GM12892 (cell line): ENCODE data around the gene MTOR.
"Not testable (repeated sequence)": the region's sequence is repeated elsewhere in the genome, so short reads cannot be mapped to it uniquely, and the experiment has no call there.

Experiments
- DNase-seq: peaks from one replicate; pipeline ENCODE4 v3.0.0; 2011; ENCODE audit not compliant: insufficient read length
- FAIRE-seq: peaks from 2 replicates; lab custom pipeline; 2011; peaks lifted over from hg19 to GRCh38; lab: Jason Lieb, UNC
- POLR2A ChIP-seq: IDR thresholded peaks from 2 replicates; pipeline ENCODE4 v1.6.1; 2011; ENCODE audit warnings: low read depth, low read length, control low read depth
- POLR2AphosphoS5 ChIP-seq: IDR thresholded peaks from 2 replicates; pipeline ENCODE4 v1.6.1; 2011; ENCODE audit warnings: low read depth, low read length, control low read depth
- TAF1 ChIP-seq: IDR thresholded peaks from 2 replicates; pipeline ENCODE4 v1.6.1; 2011; ENCODE audit warnings: low read depth, mild to moderate bottlenecking, control low read depth, low read length, borderline replicate concordance

MTOR gene

GRCh38 chr1:11131816-11132215 is 130.5 kb downstream of the MTOR start:
- TF ChIP-seq TAF1 (no peak), POLR2A (no peak), POLR2AphosphoS5 (no peak)
- FAIRE-seq (no peak), DNase-seq (no peak)

- no peak for FAIRE-seq
- TF ChIP-seq POLR2AphosphoS5 (no peak), TAF1 (no peak), POLR2A (no peak)
Observed at GRCh38 chr1:11130406-11130805, 131.9 kb downstream of the MTOR start.

GRCh38 chr1:11129649-11130390 is 132.5 kb downstream of the MTOR start:
- FAIRE-seq, result no peak
- no peak for DNase-seq
- TF ChIP-seq TAF1 (no peak), POLR2A (no peak), POLR2AphosphoS5 (no peak)

More at GRCh38 chr1:11130406-11130805, 131.9 kb downstream of the MTOR start:
- no peak for DNase-seq

GRCh38 chr1:11126569-11126968 is 135.8 kb downstream of the MTOR start:
- FAIRE-seq (no peak), DNase-seq (no peak)
- TF ChIP-seq TAF1, result no peak
- TF ChIP-seq POLR2AphosphoS5, result no peak
- TF ChIP-seq POLR2A, result no peak

- FAIRE-seq (no peak), DNase-seq (no peak)
- TF ChIP-seq POLR2A (no peak), TAF1 (no peak), POLR2AphosphoS5 (no peak)
Observed at GRCh38 chr1:11125931-11126330, 136.4 kb downstream of the MTOR start.

- no peak for DNase-seq
- TF ChIP-seq POLR2AphosphoS5 (no peak), TAF1 (no peak), POLR2A (no peak)
- FAIRE-seq, result no peak
Observed at GRCh38 chr1:11124965-11125364, 137.4 kb downstream of the MTOR start.

GRCh38 chr1:11116318-11116717 is 146.0 kb downstream of the MTOR start:
- DNase-seq, result no peak
- TF ChIP-seq POLR2AphosphoS5, result no peak
- TF ChIP-seq TAF1, result no peak
- TF ChIP-seq POLR2A, result no peak
- FAIRE-seq, result no peak

- no peak for DNase-seq
- TF ChIP-seq TAF1 (no peak), POLR2AphosphoS5 (no peak), POLR2A (no peak)
- FAIRE-seq, result no peak
Observed at GRCh38 chr1:11114966-11115365, 147.4 kb downstream of the MTOR start.

GRCh38 chr1:11109047-11109760 is 153.1 kb downstream of the MTOR start:
- FAIRE-seq (no peak), DNase-seq (no peak)
- no peak for TF ChIP-seq POLR2A
- no peak for TF ChIP-seq POLR2AphosphoS5

GRCh38 chr1:11107599-11107998 is 154.8 kb downstream of the MTOR start:
- FAIRE-seq (no peak), DNase-seq (no peak)
- TF ChIP-seq TAF1 (no peak), POLR2AphosphoS5 (no peak), POLR2A (no peak)

- DNase-seq (no peak), FAIRE-seq (no peak)
- no peak for TF ChIP-seq POLR2AphosphoS5
- TF ChIP-seq POLR2A, result no peak
- no peak for TF ChIP-seq TAF1
Observed at GRCh38 chr1:11105586-11105985, 156.8 kb downstream of the MTOR start.

GRCh38 chr1:11101347-11101746 is 161.0 kb downstream of the MTOR start:
- no peak for DNase-seq
- no peak for FAIRE-seq
- TF ChIP-seq TAF1 (no peak), POLR2AphosphoS5 (no peak)

GRCh38 chr1:11100806-11101205 is 161.5 kb downstream of the MTOR start:
- not testable (repeated sequence) for DNase-seq, FAIRE-seq
